Testis (tissue), 2 donors: Measurements from ENCODE around the gene MAP1LC3A.

Experiments used
- CTCF ChIP-seq, 3 experiments: fragments of 450-650 bp in 2 of 3; fragments of 200-600 bp in 1 of 3; sonication (generic) in 1 of 3; IDR thresholded peaks; one replicate each; pipeline ENCODE4 v1.5.1; 2016 to 2019; ENCODE audit warnings: antibody characterized with exemption in 3 of 3, mild to moderate bottlenecking in 2 of 3, moderate library complexity in 1 of 3
- POLR2A ChIP-seq: fragments of 450-650 bp; IDR thresholded peaks from one replicate; pipeline ENCODE4 v1.6.1; 2017; ENCODE audit warnings: antibody characterized with exemption, mild to moderate bottlenecking, moderate library complexity

GRCh38 chr20:34560614-34561013 lies 2.1 kb downstream of the MAP1LC3A start:
- TF ChIP-seq CTCF (IDR thresholded peaks at IDR 0.05) (no peak), POLR2A (no peak)
